IPS-18c (cell line): ENCODE data around the gene SLC6A20.
"Not testable (repeated sequence)": the region's sequence is repeated elsewhere in the genome, so short reads cannot be mapped to it uniquely, and the experiment has no call there.

Source experiments
- H3K4me3 ChIP-seq: 2 replicates; pipeline ENCODE4 v1.7.0; 2013; ENCODE audit warnings: low read depth, mild to moderate bottlenecking, low read length, moderate library complexity; ENCODE audit not compliant: insufficient read depth
- H3K9me3 ChIP-seq: one replicate; pipeline ENCODE4 v1.6.1; 2013; ENCODE audit warnings: mild to moderate bottlenecking, low read length, moderate library complexity; ENCODE audit not compliant: control insufficient read depth, insufficient read depth

Gene SLC6A20

GRCh38 chr3:45749880-45750279 lies 46.5 kb downstream of the SLC6A20 start:
- Histone ChIP-seq H3K9me3 (no peaks in the 10 kb centered on the region), H3K4me3 (no peak overlapping the region)

- H3K4me3 ChIP-seq, H3K9me3 ChIP-seq: not testable (repeated sequence)
Observed at GRCh38 chr3:45749036-45749600, 47.2 kb downstream of the SLC6A20 start.

- Histone ChIP-seq H3K9me3 (no peaks in the 10 kb centered on the region), H3K4me3 (no peak overlapping the region)
Observed at GRCh38 chr3:45748068-45748467, 48.3 kb downstream of the SLC6A20 start.

- Histone ChIP-seq H3K4me3 (no peak overlapping the region), H3K9me3 (no peaks in the 10 kb centered on the region)
Observed at GRCh38 chr3:45746777-45747622, 49.3 kb downstream of the SLC6A20 start.

GRCh38 chr3:45746165-45746776 lies 50.1 kb downstream of the SLC6A20 start:
- H3K9me3 ChIP-seq: no peaks in the 10 kb centered on the region

GRCh38 chr3:45742461-45743089 lies 53.8 kb downstream of the SLC6A20 start:
- H3K9me3 ChIP-seq: no peaks in the 10 kb centered on the region
- no peak overlapping the region for H3K4me3 ChIP-seq

More at GRCh38 chr3:45746165-45746776, 50.1 kb downstream of the SLC6A20 start:
- H3K4me3 ChIP-seq: no peak overlapping the region

- Histone ChIP-seq H3K4me3 (no peak overlapping the region), H3K9me3 (no peaks in the 10 kb centered on the region)
Observed at GRCh38 chr3:45741742-45742460, 54.4 kb downstream of the SLC6A20 start.

- H3K4me3 ChIP-seq: no peak overlapping the region
- no peaks in the 10 kb centered on the region for H3K9me3 ChIP-seq
Observed at GRCh38 chr3:45741247-45741646, 55.1 kb downstream of the SLC6A20 start.

GRCh38 chr3:45739991-45740390 lies 56.3 kb downstream of the SLC6A20 start:
- Histone ChIP-seq H3K9me3 (no peaks in the 10 kb centered on the region), H3K4me3 (no peak overlapping the region)

- H3K4me3 ChIP-seq: no peak overlapping the region
- no peaks in the 10 kb centered on the region for H3K9me3 ChIP-seq
Observed at GRCh38 chr3:45737234-45737633, 59.1 kb downstream of the SLC6A20 start.

- Histone ChIP-seq H3K9me3 (no peaks in the 10 kb centered on the region), H3K4me3 (no peak overlapping the region)
Observed at GRCh38 chr3:45736707-45737106, 59.6 kb downstream of the SLC6A20 start.

- H3K9me3 ChIP-seq: no peaks in the 10 kb centered on the region
- H3K4me3 ChIP-seq: no peak overlapping the region
Observed at GRCh38 chr3:45730409-45731154, 65.8 kb downstream of the SLC6A20 start.

GRCh38 chr3:45729614-45730013 lies 66.7 kb downstream of the SLC6A20 start:
- no peaks in the 10 kb centered on the region for H3K9me3 ChIP-seq
- H3K4me3 ChIP-seq: no peak overlapping the region

- Histone ChIP-seq H3K4me3 (no peak overlapping the region), H3K9me3 (no peaks in the 10 kb centered on the region)
Observed at GRCh38 chr3:45724911-45725310, 71.4 kb downstream of the SLC6A20 start.

GRCh38 chr3:45719655-45720487 lies 76.5 kb downstream of the SLC6A20 start:
- H3K4me3 ChIP-seq: no peak overlapping the region

GRCh38 chr3:45716790-45717336 lies 79.5 kb downstream of the SLC6A20 start:
- no peak overlapping the region for H3K4me3 ChIP-seq
- H3K9me3 ChIP-seq: no peaks in the 10 kb centered on the region

More at GRCh38 chr3:45719655-45720487, 76.5 kb downstream of the SLC6A20 start:
- no peaks in the 10 kb centered on the region for H3K9me3 ChIP-seq
